Tibial nerve (tissue), 4 donors: ENCODE results near the gene SKI.

Source experiments
- CTCF ChIP-seq, 5 experiments: fragments of 200-600 bp in 3 of 5; fragments of 450-650 bp in 2 of 5; sonication (generic) in 3 of 5; IDR thresholded peaks; one replicate each; pipeline ENCODE4 v1.5.1; 2016 to 2019; ENCODE audit warnings: antibody characterized with exemption in 5 of 5, mild to moderate bottlenecking in 3 of 5, moderate library complexity in 2 of 5
- EP300 ChIP-seq, 2 donors: sonication (generic); formaldehyde crosslinking; IDR thresholded peaks; one replicate each; pipeline ENCODE4 v1.6.1; 2017; ENCODE audit warnings: antibody characterized with exemption in 2 of 2, mild to moderate bottlenecking in 1 of 2
- POLR2A ChIP-seq, 2 donors: fragments of 450-650 bp; IDR thresholded peaks; one replicate each; pipeline ENCODE4 v1.6.1; 2017; ENCODE audit warnings: antibody characterized with exemption in 2 of 2, mild to moderate bottlenecking in 2 of 2, moderate library complexity in 2 of 2

DNA sequence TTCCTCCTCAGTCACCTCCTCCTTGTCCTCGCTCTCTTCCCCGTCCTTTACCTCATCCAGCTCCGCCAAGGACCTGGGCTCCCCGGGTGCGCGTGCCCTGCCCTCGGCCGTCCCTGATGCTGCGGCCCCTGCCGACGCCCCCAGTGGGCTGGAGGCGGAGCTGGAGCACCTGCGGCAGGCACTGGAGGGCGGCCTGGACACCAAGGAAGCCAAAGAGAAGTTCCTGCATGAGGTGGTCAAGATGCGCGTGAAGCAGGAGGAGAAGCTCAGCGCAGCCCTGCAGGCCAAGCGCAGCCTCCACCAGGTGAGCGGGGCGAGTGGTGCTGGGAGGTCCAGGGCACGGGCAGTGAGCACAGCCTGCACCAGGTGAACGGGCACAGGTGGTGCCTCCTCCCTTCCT, 76.2 kb downstream of the SKI start:
- TF ChIP-seq EP300 (IDR thresholded peaks at IDR 0.05): no peak
- no peak for TF ChIP-seq CTCF (IDR thresholded peaks at IDR 0.05)
- no peak for TF ChIP-seq POLR2A (IDR thresholded peaks at IDR 0.05)
